K562 (cell line): ENCODE data around the gene PANK2. TPM values are rescaled to one million over a fixed set of nuclear protein-coding genes. Genes with fewer than 3 reads are reported as not detected.
A peak's percentile ranks its signal among the peaks of the same experiment; 100 is the strongest.

ENCODE experiments used
- C11orf30 ChIP-seq: fragments of 450-650 bp; IDR thresholded peaks from 2 replicates; pipeline ENCODE4 v1.6.1; 2016; ENCODE audit warnings: low read depth, mild to moderate bottlenecking
- CBFA2T3 ChIP-seq: fragments of 450-650 bp; IDR thresholded peaks from 2 replicates; pipeline ENCODE4 v1.6.1; 2017
- CBX8 ChIP-seq: fragments of 200-600 bp; sonication (generic); IDR thresholded peaks from 2 replicates; pipeline ENCODE4 v1.6.1; 2012; ENCODE audit warnings: borderline replicate concordance, mixed run types, low read depth, mild to moderate bottlenecking, moderate library complexity, mixed read lengths, low read length, control low read depth, inconsistent platforms; ENCODE audit not compliant: poor library complexity, severe bottlenecking; ENCODE audit errors: extremely low read depth
- CEBPB ChIP-seq: fragments of 450-650 bp; IDR thresholded peaks from 2 replicates; pipeline ENCODE4 v1.6.1; 2016; ENCODE audit warnings: missing genetic modification characterization, missing compliant biosample characterization
- CEBPG ChIP-seq, 3 experiments: fragments of 200-800 bp in 1 of 3; sonication (Bioruptor generic) in 1 of 3; sonication (generic) in 1 of 3; formaldehyde crosslinking in 1 of 3; IDR thresholded peaks in 2 of 3; conservative IDR thresholded peaks in 1 of 3; 2 replicates each; pipeline versions ENCODE4 v1.6.1 to v1.8.0; 2016 to 2022; ENCODE audit warnings: missing compliant biosample characterization in 2 of 3, missing genetic modification characterization in 2 of 3, mild to moderate bottlenecking in 1 of 3, missing genetic modification reagents in 1 of 3
- CHCHD3 ChIP-seq: fragments of 250-450 bp; sonication (Bioruptor Pico); IDR thresholded peaks from 2 replicates; pipeline ENCODE4 v2.1.2; 2022; ENCODE audit warnings: mild to moderate bottlenecking
- E2F3 ChIP-seq: fragments of 250-450 bp; sonication (Bioruptor Pico); IDR thresholded peaks from 2 replicates; pipeline ENCODE4 v1.4.0; 2020; ENCODE audit warnings: mild to moderate bottlenecking
- E2F6 ChIP-seq, 2 experiments: IDR thresholded peaks; 2 replicates each; pipeline ENCODE4 v1.6.1; 2011; ENCODE audit warnings: borderline replicate concordance in 1 of 2, control low read depth in 1 of 2, low read depth in 1 of 2, low read length in 1 of 2, mild to moderate bottlenecking in 1 of 2, mixed read lengths in 1 of 2, moderate library complexity in 1 of 2; ENCODE audit not compliant: insufficient read depth in 1 of 2, insufficient read length in 1 of 2, poor library complexity in 1 of 2, severe bottlenecking in 1 of 2; ENCODE audit errors: extremely low read depth in 1 of 2
- EHMT2 ChIP-seq: fragments of 450-650 bp; IDR thresholded peaks from 2 replicates; pipeline ENCODE4 v1.6.1; 2018; ENCODE audit warnings: antibody characterized with exemption
- FOXJ3 ChIP-seq: sonication (generic); formaldehyde crosslinking; IDR thresholded peaks from 2 replicates; pipeline ENCODE4 v1.4.0; 2020; ENCODE audit warnings: mild to moderate bottlenecking, missing genetic modification reagents
- FOXP4 ChIP-seq: sonication (generic); formaldehyde crosslinking; IDR thresholded peaks from 2 replicates; pipeline ENCODE4 v1.8.0; 2022; ENCODE audit warnings: mild to moderate bottlenecking, missing genetic modification reagents, borderline replicate concordance
- HDAC2 ChIP-seq: fragments of 450-650 bp; IDR thresholded peaks from 2 replicates; pipeline ENCODE4 v1.6.1; 2016; ENCODE audit warnings: mild to moderate bottlenecking
- HDGF ChIP-seq: fragments of 450-650 bp; IDR thresholded peaks from 2 replicates; pipeline ENCODE4 v1.6.1; 2016
- NRF1 ChIP-seq, 2 experiments: fragments of 450-650 bp; IDR thresholded peaks in 1 of 2; conservative IDR thresholded peaks in 1 of 2; 2 replicates each; pipeline ENCODE4 v1.6.1; 2014; ENCODE audit warnings: mild to moderate bottlenecking in 2 of 2
- PPARD ChIP-seq: fragments of 250-450 bp; sonication (Bioruptor Pico); IDR thresholded peaks from 2 replicates; pipeline ENCODE4 v1.8.0; 2022; ENCODE audit warnings: inconsistent platforms, mild to moderate bottlenecking, moderate library complexity
- RBM15 ChIP-seq: fragments of 200-400 bp; formaldehyde crosslinking; IDR thresholded peaks from 2 replicates; pipeline ENCODE4 v1.6.1; 2018; ENCODE audit warnings: mild to moderate bottlenecking, low read length, moderate library complexity; ENCODE audit not compliant: insufficient read depth
- SREBF1 ChIP-seq: fragments of 150-350 bp; IDR thresholded peaks from 2 replicates; pipeline ENCODE4 v1.6.1; 2014; ENCODE audit warnings: antibody characterized with exemption, low read depth, low read length, borderline replicate concordance
- SRSF1 ChIP-seq: fragments of 200-400 bp; formaldehyde crosslinking; IDR thresholded peaks from 2 replicates; pipeline ENCODE4 v1.6.1; 2017; ENCODE audit warnings: mild to moderate bottlenecking, low read depth, low read length, moderate library complexity
- ZC3H11A ChIP-seq: IDR thresholded peaks from 2 replicates; pipeline ENCODE4 v1.6.1; 2012; ENCODE audit warnings: low read depth, low read length, improper control_type of control experiment
- ZNF165 ChIP-seq: fragments of 250-450 bp; sonication (Bioruptor Pico); IDR thresholded peaks from 2 replicates; pipeline ENCODE4 v1.4.0; 2020; ENCODE audit warnings: borderline replicate concordance
- ZNF23 ChIP-seq: fragments of 250-450 bp; sonication (Bioruptor Pico); IDR thresholded peaks from 2 replicates; pipeline ENCODE4 v1.4.0; 2020; ENCODE audit warnings: mild to moderate bottlenecking
- ZNF316 ChIP-seq: fragments of 450-650 bp; IDR thresholded peaks from 2 replicates; pipeline ENCODE4 v1.6.1; 2016
- ZNF589 ChIP-seq: fragments of 200-800 bp; sonication (Bioruptor generic); IDR thresholded peaks from 2 replicates; pipeline ENCODE4 v1.6.1; 2016; ENCODE audit warnings: low read depth, missing genetic modification characterization, missing compliant biosample characterization
- ZNF740 ChIP-seq, 3 experiments: fragments of 200-800 bp in 1 of 3; sonication (Bioruptor generic) in 1 of 3; sonication (generic) in 1 of 3; formaldehyde crosslinking in 1 of 3; IDR thresholded peaks; 2 replicates each; pipeline versions ENCODE4 v1.6.1 to v1.8.0; 2016 to 2022; ENCODE audit warnings: mild to moderate bottlenecking in 2 of 3, missing compliant biosample characterization in 2 of 3, missing genetic modification characterization in 2 of 3, missing genetic modification reagents in 1 of 3
- polyA plus RNA-seq, 8 experiments: library from polyadenylated mRNA; depleted of rRNA in 4 of 8; stranded (reverse) in 5 of 8; unstranded in 3 of 8; fragments of >200 nt; fragmentation: Nextera tagmentation in 2 of 8; fragmentation: Illumina TruSeq in 1 of 8; extraction: Ambion mirVana in 2 of 8; extraction: Trizol in 1 of 8; gene quantifications; 2 replicates each; pipeline versions ENCODE4 v1.2.1 to v1.2.3, GENCODE V29; 2011 to 2014; ENCODE audit warnings: inconsistent platforms in 1 of 8, missing spikeins in 1 of 8
- total RNA-seq, 7 experiments: library from RNA; depleted of rRNA in 6 of 7; stranded (reverse); fragments of >200 nt in 6 of 7; fragmentation: Illumina TruSeq in 2 of 7; extraction: Trizol in 2 of 7; gene quantifications; 2 replicates each; pipeline versions ENCODE4 v1.2.1 to v1.2.3, GENCODE V29; 2011 to 2021; ENCODE audit warnings: low replicate concordance in 1 of 7

The PANK2 gene
- total and polyA plus RNA-seq, 9 of the 15 experiments (the other 6 are each of a cell fraction or from before 2014, with no cell fraction given): 14.9 to 43.5 (median 31.4) TPM

GRCh38 chr20:3927486-3928291 lies 38.5 kb downstream of the PANK2 start (continued):
- TF ChIP-seq CEBPB (no peak; the same call in 1 of the 2 replicates), ZC3H11A (no peak), EHMT2 (no peak), RBM15 (no peak), PPARD (CRISPR knock-in tag) (no peak), SREBF1 (no peak), CBX8 (no peak), CEBPG (CRISPR knock-in tag; IDR thresholded peaks at IDR 0.05) (0 out of 2 replicates have a peak, but pooled peaks have one; percentile 30), CEBPG (tag; conservative IDR thresholded peaks at IDR 0.05 in 1 of 2, IDR thresholded peaks at IDR 0.05 in 1 of 2) (peak; percentile 6 to 61; a peak in 1 of 4 replicates), E2F3 (CRISPR knock-in tag) (no peak), ZNF23 (CRISPR knock-in tag) (no peak), HDAC2 (no peak), CBFA2T3 (0 out of 2 replicates have a peak, but pooled peaks have one; percentile 9), HDGF (no peak), CHCHD3 (no peak), E2F6 (IDR thresholded peaks at IDR 0.05; ENCODE audit: borderline replicate concordance in 1 of 2, extremely low read depth in 1 of 2, insufficient read depth in 1 of 2, insufficient read length in 1 of 2, low read depth in 1 of 2, low read length in 1 of 2, poor library complexity in 1 of 2, severe bottlenecking in 1 of 2) (no peak), SRSF1 (no peak), ZNF740 (CRISPR knock-in tag; IDR thresholded peaks at IDR 0.05) (0 out of 2 replicates have a peak, but pooled peaks have one; percentile 26), ZNF740 (tag; IDR thresholded peaks at IDR 0.05) (no peak), ZNF316 (no peak), ZNF165 (CRISPR knock-in tag) (no peak), NRF1 (conservative IDR thresholded peaks at IDR 0.05 in 1 of 2, IDR thresholded peaks at IDR 0.05 in 1 of 2) (no peak), FOXJ3 (CRISPR knock-in tag) (no peak), FOXP4 (CRISPR knock-in tag) (no peak), ZNF589 (CRISPR knock-in tag) (no peak), C11orf30 (no peak)
